Femur (tissue), 1 donor: ENCODE data around the gene CWC27.
"Not testable (repeated sequence)": the region's sequence is repeated elsewhere in the genome, so short reads cannot be mapped to it uniquely, and the experiment has no call there.

Experiments used
- DNase-seq: peaks from one replicate; pipeline ENCODE4 v3.0.0-alpha.2; 2017

The CWC27 gene

GRCh38 chr5:64930672-64931318, 162.1 kb downstream of the CWC27 start:
- DNase-seq = no peak

- DNase-seq = not testable (repeated sequence)
Observed at GRCh38 chr5:64939422-64939771, 170.7 kb downstream of the CWC27 start.

GRCh38 chr5:64939772-64940510, 171.2 kb downstream of the CWC27 start:
- DNase-seq = peak; percentile 36

GRCh38 chr5:64942460-64942859, 173.7 kb downstream of the CWC27 start:
- no peak for DNase-seq

GRCh38 chr5:64944868-64945267, 176.1 kb downstream of the CWC27 start:
- no peak for DNase-seq

GRCh38 chr5:64947031-64947430, 178.3 kb downstream of the CWC27 start:
- no peak for DNase-seq

GRCh38 chr5:64947801-64948200, 179.1 kb downstream of the CWC27 start:
- no peak for DNase-seq

GRCh38 chr5:64949331-64949730, 180.6 kb downstream of the CWC27 start:
- no peak for DNase-seq

- no peak for DNase-seq
Observed at GRCh38 chr5:64952951-64953673, 184.4 kb downstream of the CWC27 start.

GRCh38 chr5:64954518-64954917, 185.8 kb downstream of the CWC27 start:
- DNase-seq = no peak

GRCh38 chr5:64958757-64959391, 190.1 kb downstream of the CWC27 start:
- DNase-seq = no peak

GRCh38 chr5:64963278-64963677, 194.5 kb downstream of the CWC27 start:
- no peak for DNase-seq

- no peak for DNase-seq
Observed at GRCh38 chr5:64968591-64969110, 199.9 kb downstream of the CWC27 start.

- no peak for DNase-seq
Observed at GRCh38 chr5:64969578-64969977, 200.8 kb downstream of the CWC27 start.

GRCh38 chr5:64971513-64971912, 202.8 kb downstream of the CWC27 start:
- no peak for DNase-seq

- no peak for DNase-seq
Observed at GRCh38 chr5:64971990-64972389, 203.3 kb downstream of the CWC27 start.

GRCh38 chr5:64972591-64972990, 203.9 kb downstream of the CWC27 start:
- DNase-seq = no peak

GRCh38 chr5:64973215-64973614, 204.5 kb downstream of the CWC27 start:
- DNase-seq = no peak

GRCh38 chr5:64977779-64978178, 209.0 kb downstream of the CWC27 start:
- DNase-seq = no peak

GRCh38 chr5:64978546-64978945, 209.8 kb downstream of the CWC27 start:
- DNase-seq = no peak

GRCh38 chr5:64979531-64979930, 210.8 kb downstream of the CWC27 start:
- no peak for DNase-seq

GRCh38 chr5:64980176-64980575, 211.4 kb downstream of the CWC27 start:
- no peak for DNase-seq

GRCh38 chr5:64987768-64988167, 219.0 kb downstream of the CWC27 start:
- DNase-seq = no peak
